H1 (cell line): Measurements from ENCODE around the gene MAPK8IP3. TPM values are rescaled to one million over a fixed set of nuclear protein-coding genes. Genes with fewer than 3 reads are reported as not detected.

ENCODE experiments used
- CTCF ChIA-PET: fragments of 300-600 bp; sonication (Branson Sonifier 250); formaldehyde crosslinking; loops from one replicate; lab custom pipeline; 2021; ENCODE audit not compliant: partially characterized antibody; lab: Charles Lee
- POLR2A ChIA-PET: fragments of 300-600 bp; sonication (Branson Sonifier 250); formaldehyde crosslinking; loops from one replicate; lab custom pipeline; 2021; ENCODE audit warnings: inconsistent platforms; ENCODE audit not compliant: partially characterized antibody; lab: Charles Lee
- DNase-seq, 2 experiments: peaks; one replicate each; pipeline versions ENCODE4 v3.0.0 to v3.0.0-alpha.2; 2010 to 2022; ENCODE audit warnings: low spot score in 2 of 2, low read depth in 1 of 2, mixed read lengths in 1 of 2
- FAIRE-seq: peaks from 2 replicates; lab custom pipeline; 2011; peaks lifted over from hg19 to GRCh38; lab: Jason Lieb, UNC
- H2AFZ ChIP-seq: 2 replicates; pipeline ENCODE4 v1.8.1; 2012; ENCODE audit warnings: low read length, inconsistent platforms
- H2AK5ac ChIP-seq: 2 replicates; pipeline ENCODE4 v1.6.1; 2013; ENCODE audit warnings: low read depth, low read length
- H2BK120ac ChIP-seq: replicated peaks from 2 replicates; pipeline ENCODE3; 2013; ENCODE audit warnings: low read depth, low read length, inconsistent platforms
- H2BK12ac ChIP-seq: 2 replicates; pipeline ENCODE4 v1.6.1; 2013; ENCODE audit warnings: low read depth, low read length
- H2BK15ac ChIP-seq: 2 replicates; pipeline ENCODE4 v1.6.1; 2013; ENCODE audit warnings: low read length
- H2BK20ac ChIP-seq: 2 replicates; pipeline ENCODE4 v1.6.1; 2013; ENCODE audit warnings: low read length
- H2BK5ac ChIP-seq: 2 replicates; pipeline ENCODE4 v1.6.1; 2013; ENCODE audit warnings: low read depth, low read length
- H3K14ac ChIP-seq: 2 replicates; pipeline ENCODE4 v1.6.1; 2013; ENCODE audit warnings: inconsistent platforms; ENCODE audit not compliant: insufficient read length
- H3K18ac ChIP-seq: 2 replicates; pipeline ENCODE4 v1.6.1; 2013; ENCODE audit warnings: low read length; ENCODE audit errors: extremely low read depth
- H3K23ac ChIP-seq: 2 replicates; pipeline ENCODE4 v1.6.1; 2013; ENCODE audit warnings: inconsistent platforms; ENCODE audit not compliant: insufficient read length
- H3K23me2 ChIP-seq: 2 replicates; pipeline ENCODE4 v1.6.1; 2013; ENCODE audit warnings: low read depth, low read length
- H3K27ac ChIP-seq: 2 replicates; pipeline ENCODE4 v1.6.1; 2011; ENCODE audit warnings: low read depth, low read length, inconsistent platforms
- H3K27me3 ChIP-seq, 4 experiments: replicated peaks in 1 of 4; 1 replicate in 1 of 4; 2 replicates in 3 of 4; pipeline versions ENCODE4 v1.6.1 to v1.8.1; 2011 to 2013; ENCODE audit warnings: low read length in 3 of 4, mild to moderate bottlenecking in 3 of 4, inconsistent platforms in 2 of 4, mixed read lengths in 2 of 4, moderate library complexity in 1 of 4; ENCODE audit not compliant: control insufficient read depth in 3 of 4, insufficient read depth in 3 of 4; ENCODE audit errors: extremely low read depth in 1 of 4
- H3K36me3 ChIP-seq, 4 experiments: 2 replicates each; pipeline versions ENCODE4 v1.6.1 to v1.8.1; 2011 to 2013; ENCODE audit warnings: mild to moderate bottlenecking in 4 of 4, low read length in 3 of 4, moderate library complexity in 2 of 4, control low read depth in 1 of 4, inconsistent platforms in 1 of 4; ENCODE audit not compliant: insufficient read depth in 4 of 4, control insufficient read depth in 2 of 4
- H3K4ac ChIP-seq: replicated peaks from 2 replicates; pipeline ENCODE3; 2013; ENCODE audit warnings: low read length, low read depth, mixed read lengths, inconsistent platforms; ENCODE audit not compliant: insufficient read length
- H3K4me1 ChIP-seq, 4 experiments: replicated peaks in 1 of 4; 1 replicate in 1 of 4; 2 replicates in 3 of 4; pipeline versions ENCODE4 v1.6.1 to v1.8.1; 2011 to 2013; ENCODE audit warnings: low read length in 3 of 4, inconsistent platforms in 2 of 4, mixed read lengths in 1 of 4; ENCODE audit not compliant: insufficient read depth in 4 of 4, control insufficient read depth in 3 of 4
- H3K4me2 ChIP-seq, 2 experiments: 2 replicates each; pipeline versions ENCODE4 v1.6.1 to v1.8.1; 2011 to 2013; ENCODE audit warnings: low read depth in 2 of 2, low read length in 2 of 2, control low read depth in 1 of 2, inconsistent platforms in 1 of 2, mild to moderate bottlenecking in 1 of 2; ENCODE audit not compliant: insufficient read depth in 1 of 2
- H3K4me3 ChIP-seq, 4 experiments: fragments of 200-600, 300-600 bp in 1 of 4; sonication (generic), shearing (Covaris generic), sonication (Bioruptor Twin) in 1 of 4; 2 replicates each; pipeline versions ENCODE4 v1.5.1 to v1.8.1; 2011 to 2016; ENCODE audit warnings: low read length in 4 of 4, low read depth in 3 of 4, control low read depth in 2 of 4, inconsistent platforms in 2 of 4, mild to moderate bottlenecking in 2 of 4, mixed read lengths in 1 of 4, moderate library complexity in 1 of 4; ENCODE audit not compliant: insufficient read depth in 2 of 4; ENCODE audit errors: extremely low read depth in 1 of 4
- H3K56ac ChIP-seq: replicated peaks from 2 replicates; pipeline ENCODE3; 2013; ENCODE audit warnings: low read depth, mild to moderate bottlenecking, mixed read lengths, low read length, inconsistent platforms; ENCODE audit not compliant: insufficient read length
- H3K79me1 ChIP-seq: 2 replicates; pipeline ENCODE4 v1.6.1; 2013; ENCODE audit warnings: low read depth, low read length, control low read depth
- H3K79me2 ChIP-seq, 2 experiments: 2 replicates each; pipeline versions ENCODE4 v1.6.1 to v1.8.1; 2012 to 2013; ENCODE audit warnings: low read length in 2 of 2, mild to moderate bottlenecking in 2 of 2, inconsistent platforms in 1 of 2; ENCODE audit not compliant: insufficient read depth in 2 of 2, control insufficient read depth in 1 of 2
- H3K9ac ChIP-seq, 4 experiments: replicated peaks in 1 of 4; 1 replicate in 1 of 4; 2 replicates in 3 of 4; pipeline versions ENCODE4 v1.6.1 to v1.8.1; 2011 to 2013; ENCODE audit warnings: low read depth in 3 of 4, low read length in 3 of 4, control low read depth in 2 of 4, mild to moderate bottlenecking in 2 of 4, moderate library complexity in 2 of 4, inconsistent platforms in 1 of 4; ENCODE audit errors: extremely low read depth in 1 of 4
- H3K9me3 ChIP-seq, 2 experiments: 2 replicates each; pipeline versions ENCODE4 v1.6.1 to v1.8.1; 2012 to 2013; ENCODE audit warnings: mild to moderate bottlenecking in 2 of 2, moderate library complexity in 2 of 2, control low read depth in 1 of 2, inconsistent platforms in 1 of 2, low read depth in 1 of 2, low read length in 1 of 2, mixed read lengths in 1 of 2; ENCODE audit not compliant: insufficient read depth in 2 of 2
- H4K20me1 ChIP-seq, 2 experiments: replicated peaks in 1 of 2; 2 replicates each; pipeline versions ENCODE3 to v1.8.1; 2011 to 2013; ENCODE audit warnings: inconsistent platforms in 2 of 2, low read length in 2 of 2, mild to moderate bottlenecking in 1 of 2; ENCODE audit not compliant: insufficient read depth in 2 of 2, control insufficient read depth in 1 of 2
- H4K5ac ChIP-seq: 2 replicates; pipeline ENCODE4 v1.6.1; 2013; ENCODE audit warnings: low read length, low read depth, mixed read lengths, inconsistent platforms; ENCODE audit not compliant: insufficient read length
- H4K8ac ChIP-seq: 2 replicates; pipeline ENCODE4 v1.8.0; 2013; ENCODE audit warnings: mild to moderate bottlenecking, moderate library complexity, low read length, inconsistent platforms; ENCODE audit not compliant: insufficient read depth; ENCODE audit errors: extremely low read depth
- H4K91ac ChIP-seq: replicated peaks from 2 replicates; pipeline ENCODE3; 2013; ENCODE audit warnings: low read length, mixed read lengths, inconsistent platforms; ENCODE audit not compliant: insufficient read length
- GTF2F1 ChIP-seq: IDR thresholded peaks from 2 replicates; pipeline ENCODE4 v1.6.1; 2012; ENCODE audit warnings: low read depth, low read length, improper control_type of control experiment, borderline replicate concordance
- KDM1A ChIP-seq: fragments of 200-600, 300-600 bp; sonication (generic); IDR thresholded peaks from 2 replicates; pipeline ENCODE4 v1.7.1; 2016; ENCODE audit warnings: mild to moderate bottlenecking, low read length, borderline replicate concordance
- RBBP5 ChIP-seq: IDR thresholded peaks from 2 replicates; pipeline ENCODE4 v1.7.1; 2012; ENCODE audit warnings: low read depth, mild to moderate bottlenecking, inconsistent platforms, low read length, moderate library complexity, borderline replicate concordance
- TBP ChIP-seq: IDR thresholded peaks from 2 replicates; pipeline ENCODE4 v1.6.1; 2011; ENCODE audit warnings: low read depth, low read length, improper control_type of control experiment
- WGBS, 2 experiments: shearing (Covaris generic) in 1 of 2; methylation state at CpG; one replicate each; pipeline versions ENCODE4 v1.1.6 to v1.1.7; 2013 to 2015; ENCODE audit warnings: low lambda C conversion rate in 2 of 2, mixed read lengths in 2 of 2, inconsistent platforms in 1 of 2, low coverage in 1 of 2, missing lambda C conversion rate in 1 of 2; ENCODE audit not compliant: insufficient replicate concordance in 2 of 2, insufficient coverage in 1 of 2, insufficient read length in 1 of 2; ENCODE audit errors: extremely low coverage in 1 of 2, missing lambda C conversion rate in 1 of 2; 5-methylcytosine and 5-hydroxymethylcytosine counted together
- polyA plus RNA-seq, 7 experiments: library from polyadenylated mRNA; depleted of rRNA in 3 of 7; stranded (reverse) in 5 of 7; unstranded in 2 of 7; fragments of >200 nt in 5 of 7; fragments of 200-250 nt in 2 of 7; gene quantifications; 1 replicate in 5 of 7; 2 replicates in 1 of 7; 4 replicates in 1 of 7; pipeline versions ENCODE4 v1.2.1 to v1.2.3, GENCODE V29; 2011 to 2013; ENCODE audit warnings: missing spikeins in 2 of 7, mixed read lengths in 2 of 7
- total RNA-seq: library from RNA; stranded (reverse); fragmentation: NEBNext Ultra II Directional; extraction: Animal tissue kit (Norgen Biotek cat#: 25700); gene quantifications from 2 replicates; pipeline ENCODE4 v1.2.1, GENCODE V29; 2021

Gene MAPK8IP3
- total and polyA plus RNA-seq, 2 of the 8 experiments (the other 6 are each of a cell fraction or from before 2014, with no cell fraction given), result 16.9 to 43.4 TPM

DNA sequence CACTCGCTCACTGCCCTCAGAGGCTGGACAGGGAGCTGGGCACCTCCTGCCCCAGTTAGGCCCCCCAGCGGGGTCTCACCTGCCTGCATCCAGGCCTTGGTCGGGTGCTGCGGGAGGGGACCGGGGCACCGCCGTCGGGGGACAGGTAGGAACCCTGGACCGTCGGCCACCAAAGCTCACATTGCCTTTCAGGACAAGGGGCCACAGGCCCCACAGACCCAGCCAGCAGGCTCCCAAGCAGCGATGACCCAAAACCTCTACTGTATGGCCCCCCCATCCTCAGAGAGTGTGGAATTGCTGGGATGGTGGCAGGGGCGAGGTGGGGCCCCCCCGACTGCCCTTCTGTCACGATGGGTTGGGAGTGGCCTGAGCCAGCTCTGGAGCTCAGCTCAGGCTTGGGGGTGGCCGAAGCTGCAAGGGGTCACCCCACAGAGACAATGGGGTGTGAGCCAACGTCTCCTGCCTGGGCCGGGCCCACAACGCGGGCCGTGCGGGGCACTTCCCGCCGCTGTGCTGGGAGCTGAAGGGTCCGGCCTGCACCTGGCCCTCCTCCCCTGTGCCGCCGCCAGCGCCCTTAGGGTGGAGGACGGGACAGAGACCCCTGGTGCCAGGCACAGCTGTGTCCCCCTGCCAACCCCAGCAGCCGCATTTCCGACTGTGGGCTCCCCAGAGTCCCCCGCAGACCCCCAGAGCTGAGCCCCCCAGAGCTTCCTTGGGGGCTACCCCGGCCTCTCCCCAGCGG, 87.0 kb downstream of the MAPK8IP3 start:
- FAIRE-seq (no peak), DNase-seq (no peak)
- Histone ChIP-seq H3K4me1 (no peaks in the 10 kb centered on the region), H2BK12ac (no peak overlapping the region), H3K27me3 (no peaks in the 10 kb centered on the region), H3K79me2 (no peaks in the 10 kb centered on the region), H4K5ac (no peak overlapping the region), H3K4me2 (no peak overlapping the region), H2BK120ac (no peak overlapping the region), H3K14ac (no peak overlapping the region), H4K8ac (peak overlapping the region; percentile 25; the same call in 1 of the 2 replicates), H3K27ac (no peak overlapping the region), H2BK5ac (no peak overlapping the region), H3K9ac (no peak overlapping the region), H4K20me1 (peaks cover 0 to 2% of the 10 kb centered on the region in 2 experiments), H3K79me1 (no peaks in the 10 kb centered on the region; the same call in 1 of the 2 replicates), H3K36me3 (peaks cover 0 to 29% (median 2%) of the 10 kb centered on the region in 4 experiments; a peak in 3 of 8 replicates), H3K4ac (no peak overlapping the region), H3K9me3 (peaks cover 4 to 8% of the 10 kb centered on the region in 2 experiments), H2BK15ac (no peak overlapping the region), H3K23ac (no peak overlapping the region), H3K4me3 (no peak overlapping the region), H4K91ac (no peak overlapping the region), H2AFZ (no peak overlapping the region), H3K18ac (no peak overlapping the region), H3K23me2 (no peaks in the 10 kb centered on the region), H2AK5ac (no peak overlapping the region), H2BK20ac (no peak overlapping the region), H3K56ac (no peak overlapping the region)
- ChIA-PET POLR2A (interaction anchor here (1.0 to 4.2 kb wide), 4 partner anchors 9 to 21 kb away, joined by 4 to 26 read pairs (median 22); partner anchors contain the start of genes EME2, MRPS34, NME3 and NUBP2), CTCF (interaction anchor here (1.0 to 2.2 kb wide), 7 partner anchors 10 to 69 kb away, joined by 3 to 6 read pairs (median 6); partner anchors contain the start of genes EME2, MRPS34, NUBP2 and SPSB3)
- 97% methylated on average over 24 of the region's 33 CpGs; no CpG with 5 or more reads in 1 of the 2 experiments for WGBS, 2 experiments
- TF ChIP-seq GTF2F1 (no peak), RBBP5 (no peak), TBP (no peak), KDM1A (no peak)
